ENCODE measurements around the gene NTN1. TPM values are rescaled to one million over a fixed set of nuclear protein-coding genes. Genes with fewer than 3 reads are reported as not detected.

NTN1 gene
- total and polyA plus RNA-seq, 2 of the 13 experiments (the other 11 are each of a cell fraction or from before 2014, with no cell fraction given): 0.04 to 0.05 TPM

DNA sequence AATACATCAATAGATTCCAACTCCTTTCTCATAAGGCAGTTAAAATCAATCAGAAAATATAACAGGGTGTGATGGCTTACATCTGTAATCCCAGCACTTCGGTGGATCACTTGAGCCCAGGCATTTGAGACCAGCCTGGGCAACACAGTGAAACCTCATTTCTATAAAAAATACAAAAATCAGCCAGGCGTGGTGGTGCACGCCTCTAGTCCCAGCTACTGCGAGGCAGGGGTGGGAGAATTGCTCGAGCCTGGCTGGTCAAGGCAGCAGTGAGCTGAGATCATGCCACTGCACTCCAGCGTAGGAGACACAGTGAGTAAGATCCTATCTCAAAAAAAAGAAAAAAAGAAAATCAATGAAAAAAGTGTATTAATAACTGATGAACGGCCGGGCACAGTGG is 258.6 kb downstream of the NTN1 start:
- Histone ChIP-seq H3K27me3 (ENCODE audit: control insufficient read depth in 1 of 2, insufficient read depth in 2 of 2, low read length in 2 of 2) (no peaks in the 10 kb centered on the region), H3K4me3 (replicated peaks in 1 of 3; ENCODE audit: insufficient read depth in 1 of 3, low read depth in 2 of 3, low read length in 3 of 3) (no peak overlapping the region), H3K4me1 (ENCODE audit: insufficient read depth, low read length) (no peaks in the 10 kb centered on the region), H3K27ac (ENCODE audit: extremely low read length, insufficient read depth, low read length) (no peak overlapping the region), H4K20me1 (ENCODE audit: insufficient read depth, low read length) (no peaks in the 10 kb centered on the region), H3K9me3 (ENCODE audit: low read length) (no peaks in the 10 kb centered on the region), H3K9ac (ENCODE audit: insufficient read depth, low read depth, low read length) (no peak overlapping the region), H3K4me2 (ENCODE audit: low read depth, low read length) (no peak overlapping the region), H3K79me2 (ENCODE audit: insufficient read depth, low read length) (no peaks in the 10 kb centered on the region), H3K36me3 (replicated peaks in 1 of 2; ENCODE audit: control insufficient read depth in 1 of 2, insufficient read depth in 2 of 2, low read length in 2 of 2) (no peaks in the 10 kb centered on the region), H2AFZ (ENCODE audit: low read length) (no peak overlapping the region)
- intact Hi-C loops (cut with micrococcal nuclease; ENCODE audit: unreplicated experiment): no loop called here
- FAIRE-seq (no peak), DNase-seq (ENCODE audit: low spot score) (no peak), ATAC-seq (no peak)
- in situ Hi-C loops (cut with HindIII; ENCODE audit: extremely low pct_ligation_motif_present, low pct_unique_long_range_greater_than_20kb): loop anchor here (25.0 kb wide), 1 partner anchor 293 kb away; no protein-coding TSS in a partner anchor
- ChIA-PET CTCF (ENCODE audit: low intra/inter-chr PET ratio, low total read pairs) (no interaction called here), POLR2A (no interaction called here)
- WGBS (ENCODE audit: low lambda C conversion rate): 94% methylated on average over 8 of the region's 8 CpGs
- no TSS peak for BruUV-seq (replicated peaks)
- TF ChIP-seq ZKSCAN8 (CRISPR knock-in tag; IDR thresholded peaks at IDR 0.05; ENCODE audit: borderline replicate concordance): no peak
- TF ChIP-seq ZNF570 (CRISPR knock-in tag; IDR thresholded peaks at IDR 0.05; ENCODE audit: borderline replicate concordance): no peak
- no peak for TF ChIP-seq ATM (IDR thresholded peaks at IDR 0.05; ENCODE audit: borderline replicate concordance)
- no peak for TF ChIP-seq ZNF737 (CRISPR knock-in tag; IDR thresholded peaks at IDR 0.05; ENCODE audit: borderline replicate concordance)
- TF ChIP-seq ZBTB3 (CRISPR knock-in tag; IDR thresholded peaks at IDR 0.05; ENCODE audit: borderline replicate concordance, low read depth): no peak
- no peak for TF ChIP-seq CAMTA2 (CRISPR knock-in tag; IDR thresholded peaks at IDR 0.05; ENCODE audit: borderline replicate concordance)
- no peak for TF ChIP-seq RFX3 (CRISPR knock-in tag; IDR thresholded peaks at IDR 0.05)
- TF ChIP-seq, protein P1, sequence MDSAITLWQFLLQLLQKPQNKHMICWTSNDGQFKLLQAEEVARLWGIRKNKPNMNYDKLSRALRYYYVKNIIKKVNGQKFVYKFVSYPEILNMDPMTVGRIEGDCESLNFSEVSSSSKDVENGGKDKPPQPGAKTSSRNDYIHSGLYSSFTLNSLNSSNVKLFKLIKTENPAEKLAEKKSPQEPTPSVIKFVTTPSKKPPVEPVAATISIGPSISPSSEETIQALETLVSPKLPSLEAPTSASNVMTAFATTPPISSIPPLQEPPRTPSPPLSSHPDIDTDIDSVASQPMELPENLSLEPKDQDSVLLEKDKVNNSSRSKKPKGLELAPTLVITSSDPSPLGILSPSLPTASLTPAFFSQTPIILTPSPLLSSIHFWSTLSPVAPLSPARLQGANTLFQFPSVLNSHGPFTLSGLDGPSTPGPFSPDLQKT (CRISPR knock-in tag; IDR thresholded peaks at IDR 0.05; ENCODE audit: borderline replicate concordance): no peak
- TF ChIP-seq, protein P2, sequence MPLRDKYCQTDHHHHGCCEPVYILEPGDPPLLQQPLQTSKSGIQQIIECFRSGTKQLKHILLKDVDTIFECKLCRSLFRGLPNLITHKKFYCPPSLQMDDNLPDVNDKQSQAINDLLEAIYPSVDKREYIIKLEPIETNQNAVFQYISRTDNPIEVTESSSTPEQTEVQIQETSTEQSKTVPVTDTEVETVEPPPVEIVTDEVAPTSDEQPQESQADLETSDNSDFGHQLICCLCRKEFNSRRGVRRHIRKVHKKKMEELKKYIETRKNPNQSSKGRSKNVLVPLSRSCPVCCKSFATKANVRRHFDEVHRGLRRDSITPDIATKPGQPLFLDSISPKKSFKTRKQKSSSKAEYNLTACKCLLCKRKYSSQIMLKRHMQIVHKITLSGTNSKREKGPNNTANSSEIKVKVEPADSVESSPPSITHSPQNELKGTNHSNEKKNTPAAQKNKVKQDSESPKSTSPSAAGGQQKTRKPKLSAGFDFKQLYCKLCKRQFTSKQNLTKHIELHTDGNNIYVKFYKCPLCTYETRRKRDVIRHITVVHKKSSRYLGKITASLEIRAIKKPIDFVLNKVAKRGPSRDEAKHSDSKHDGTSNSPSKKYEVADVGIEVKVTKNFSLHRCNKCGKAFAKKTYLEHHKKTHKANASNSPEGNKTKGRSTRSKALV (CRISPR knock-in tag; IDR thresholded peaks at IDR 0.05): no peak
- TF ChIP-seq, protein P3, sequence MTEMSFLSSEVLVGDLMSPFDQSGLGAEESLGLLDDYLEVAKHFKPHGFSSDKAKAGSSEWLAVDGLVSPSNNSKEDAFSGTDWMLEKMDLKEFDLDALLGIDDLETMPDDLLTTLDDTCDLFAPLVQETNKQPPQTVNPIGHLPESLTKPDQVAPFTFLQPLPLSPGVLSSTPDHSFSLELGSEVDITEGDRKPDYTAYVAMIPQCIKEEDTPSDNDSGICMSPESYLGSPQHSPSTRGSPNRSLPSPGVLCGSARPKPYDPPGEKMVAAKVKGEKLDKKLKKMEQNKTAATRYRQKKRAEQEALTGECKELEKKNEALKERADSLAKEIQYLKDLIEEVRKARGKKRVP (CRISPR knock-in tag; IDR thresholded peaks at IDR 0.05): no peak
- no peak for TF ChIP-seq NONO (IDR thresholded peaks at IDR 0.05)
- no peak for TF ChIP-seq NONO (CRISPR knock-in tag; conservative IDR thresholded peaks at IDR 0.05)
- TF ChIP-seq, protein P4, sequence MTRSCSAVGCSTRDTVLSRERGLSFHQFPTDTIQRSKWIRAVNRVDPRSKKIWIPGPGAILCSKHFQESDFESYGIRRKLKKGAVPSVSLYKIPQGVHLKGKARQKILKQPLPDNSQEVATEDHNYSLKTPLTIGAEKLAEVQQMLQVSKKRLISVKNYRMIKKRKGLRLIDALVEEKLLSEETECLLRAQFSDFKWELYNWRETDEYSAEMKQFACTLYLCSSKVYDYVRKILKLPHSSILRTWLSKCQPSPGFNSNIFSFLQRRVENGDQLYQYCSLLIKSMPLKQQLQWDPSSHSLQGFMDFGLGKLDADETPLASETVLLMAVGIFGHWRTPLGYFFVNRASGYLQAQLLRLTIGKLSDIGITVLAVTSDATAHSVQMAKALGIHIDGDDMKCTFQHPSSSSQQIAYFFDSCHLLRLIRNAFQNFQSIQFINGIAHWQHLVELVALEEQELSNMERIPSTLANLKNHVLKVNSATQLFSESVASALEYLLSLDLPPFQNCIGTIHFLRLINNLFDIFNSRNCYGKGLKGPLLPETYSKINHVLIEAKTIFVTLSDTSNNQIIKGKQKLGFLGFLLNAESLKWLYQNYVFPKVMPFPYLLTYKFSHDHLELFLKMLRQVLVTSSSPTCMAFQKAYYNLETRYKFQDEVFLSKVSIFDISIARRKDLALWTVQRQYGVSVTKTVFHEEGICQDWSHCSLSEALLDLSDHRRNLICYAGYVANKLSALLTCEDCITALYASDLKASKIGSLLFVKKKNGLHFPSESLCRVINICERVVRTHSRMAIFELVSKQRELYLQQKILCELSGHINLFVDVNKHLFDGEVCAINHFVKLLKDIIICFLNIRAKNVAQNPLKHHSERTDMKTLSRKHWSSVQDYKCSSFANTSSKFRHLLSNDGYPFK (CRISPR knock-in tag; IDR thresholded peaks at IDR 0.05; ENCODE audit: borderline replicate concordance): no peak
- TF ChIP-seq ZNF382 (CRISPR knock-in tag; IDR thresholded peaks at IDR 0.05; ENCODE audit: borderline replicate concordance): no peak

Measured in HepG2 (cell line).